Erythroblast (primary cell): ENCODE data around the gene MAT2A.

Experiments
- GATA1 ChIP-seq: IDR thresholded peaks from 2 replicates; pipeline ENCODE4 v1.6.1; 2011; ENCODE audit warnings: low read depth, mild to moderate bottlenecking, control low read depth, low read length, moderate library complexity
- POLR2A ChIP-seq: IDR thresholded peaks from 2 replicates; pipeline ENCODE4 v1.6.1; 2011; ENCODE audit warnings: mild to moderate bottlenecking, low read length

DNA sequence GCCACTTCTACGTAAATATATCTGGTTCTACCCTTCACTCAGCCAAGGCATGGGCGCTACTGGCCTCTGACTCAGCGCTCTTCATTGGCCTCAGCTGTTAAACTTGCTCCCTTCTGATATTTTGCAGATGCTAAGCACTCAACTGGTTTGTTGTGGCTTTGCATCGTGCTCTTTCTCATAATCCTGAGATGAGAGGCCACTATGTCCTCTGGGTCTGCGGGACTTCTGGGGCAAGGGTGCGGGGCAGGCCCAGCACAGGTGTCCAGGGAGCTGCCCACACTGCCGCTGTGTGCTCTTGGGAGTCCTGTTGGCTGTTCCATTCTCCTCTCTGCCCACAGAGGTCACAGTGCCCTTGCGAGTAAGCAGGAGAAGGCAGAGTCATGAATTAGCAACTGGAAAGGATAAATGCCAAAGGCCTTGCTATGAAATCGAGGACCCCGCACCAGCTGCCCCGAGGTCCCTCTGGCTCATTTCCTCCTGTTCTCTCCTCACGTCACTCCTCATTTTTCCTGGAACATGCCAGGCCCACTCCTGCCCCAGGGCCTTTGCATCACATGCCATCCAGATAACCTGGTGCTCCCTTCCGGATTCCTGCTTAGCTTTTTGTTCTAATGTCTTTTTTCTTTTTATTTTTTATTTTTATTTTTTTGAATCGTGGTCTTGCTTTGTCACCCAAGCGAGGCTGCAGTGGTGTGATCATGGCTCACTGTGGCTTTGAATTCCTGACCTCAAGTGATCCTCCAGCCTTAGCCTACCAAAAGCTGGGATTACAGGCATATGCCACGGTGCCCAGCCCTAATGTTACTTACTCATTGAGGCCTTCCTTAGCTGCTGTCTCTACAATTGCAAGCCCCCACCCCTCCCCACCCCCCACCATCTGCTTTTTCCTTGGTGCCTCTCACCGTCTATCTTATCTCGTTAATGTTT is 34.9 kb upstream of the MAT2A start:
- TF ChIP-seq POLR2A (no peak), GATA1 (no peak)
